Measurements from ENCODE around the gene ZCCHC4.
"Not testable (repeated sequence)": the region's sequence is repeated elsewhere in the genome, so short reads cannot be mapped to it uniquely, and the experiment has no call there.

ZCCHC4 gene

DNA sequence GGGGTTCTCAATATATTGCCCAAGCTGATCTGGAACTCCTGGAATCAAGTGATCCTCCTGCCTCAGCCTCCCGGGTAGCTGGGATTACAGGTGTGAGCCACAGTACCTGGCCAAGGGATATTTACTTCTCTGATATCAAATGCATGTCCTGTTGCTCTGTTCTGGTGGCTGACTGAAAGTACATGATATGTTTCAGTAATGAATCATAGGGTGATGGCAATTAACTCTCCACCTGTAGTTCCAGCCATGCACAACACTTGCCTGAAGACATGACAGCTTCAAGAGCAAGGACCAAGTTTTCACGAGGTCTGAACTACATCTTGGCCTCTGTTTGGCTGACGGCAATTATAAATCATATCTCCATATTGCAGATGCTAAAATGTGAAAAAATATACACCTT, 9.1 kb downstream of the ZCCHC4 start:
- DNase-seq: peak; percentile 28

DNA sequence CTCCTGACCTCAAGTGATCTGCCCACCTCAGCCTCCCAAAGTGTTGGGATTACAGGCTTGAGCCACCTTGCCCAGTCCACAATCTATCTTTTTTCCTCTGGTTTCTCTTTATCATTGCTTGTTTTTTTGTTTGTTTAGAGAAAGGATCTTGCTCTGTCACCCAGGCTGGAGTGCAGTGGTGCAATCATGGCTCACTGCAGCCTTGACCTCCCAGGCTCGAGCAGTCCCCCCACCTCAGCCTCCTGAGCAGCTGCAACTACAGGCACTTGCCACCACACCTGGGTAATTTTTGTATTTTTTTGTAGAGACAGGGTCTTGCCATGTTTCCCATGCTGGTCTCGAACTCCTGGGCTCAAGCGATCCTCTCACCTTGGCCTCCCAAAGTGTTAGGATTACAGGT, 15.9 kb downstream of the ZCCHC4 start:
- DNase-seq: not testable (repeated sequence)

DNA sequence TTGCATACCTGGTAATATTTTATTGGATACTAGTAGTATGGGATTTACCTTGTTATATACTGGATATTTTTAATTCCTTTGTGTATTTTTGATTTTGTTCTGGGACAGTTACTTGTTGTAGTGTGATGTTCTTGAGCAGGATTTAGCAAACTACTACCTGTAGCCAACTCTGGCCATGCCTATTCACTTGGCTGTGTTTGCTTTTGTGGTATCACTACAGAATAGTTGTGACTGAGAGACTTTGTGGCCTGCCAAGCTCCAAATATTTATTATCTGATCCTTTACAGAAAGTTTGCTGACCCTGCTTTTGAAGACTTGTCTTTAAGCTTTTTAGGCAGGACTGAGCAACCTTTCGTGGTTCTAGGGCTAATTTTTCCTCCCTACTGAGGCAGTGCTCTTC, 17.8 kb downstream of the ZCCHC4 start:
- DNase-seq: no peak

DNA sequence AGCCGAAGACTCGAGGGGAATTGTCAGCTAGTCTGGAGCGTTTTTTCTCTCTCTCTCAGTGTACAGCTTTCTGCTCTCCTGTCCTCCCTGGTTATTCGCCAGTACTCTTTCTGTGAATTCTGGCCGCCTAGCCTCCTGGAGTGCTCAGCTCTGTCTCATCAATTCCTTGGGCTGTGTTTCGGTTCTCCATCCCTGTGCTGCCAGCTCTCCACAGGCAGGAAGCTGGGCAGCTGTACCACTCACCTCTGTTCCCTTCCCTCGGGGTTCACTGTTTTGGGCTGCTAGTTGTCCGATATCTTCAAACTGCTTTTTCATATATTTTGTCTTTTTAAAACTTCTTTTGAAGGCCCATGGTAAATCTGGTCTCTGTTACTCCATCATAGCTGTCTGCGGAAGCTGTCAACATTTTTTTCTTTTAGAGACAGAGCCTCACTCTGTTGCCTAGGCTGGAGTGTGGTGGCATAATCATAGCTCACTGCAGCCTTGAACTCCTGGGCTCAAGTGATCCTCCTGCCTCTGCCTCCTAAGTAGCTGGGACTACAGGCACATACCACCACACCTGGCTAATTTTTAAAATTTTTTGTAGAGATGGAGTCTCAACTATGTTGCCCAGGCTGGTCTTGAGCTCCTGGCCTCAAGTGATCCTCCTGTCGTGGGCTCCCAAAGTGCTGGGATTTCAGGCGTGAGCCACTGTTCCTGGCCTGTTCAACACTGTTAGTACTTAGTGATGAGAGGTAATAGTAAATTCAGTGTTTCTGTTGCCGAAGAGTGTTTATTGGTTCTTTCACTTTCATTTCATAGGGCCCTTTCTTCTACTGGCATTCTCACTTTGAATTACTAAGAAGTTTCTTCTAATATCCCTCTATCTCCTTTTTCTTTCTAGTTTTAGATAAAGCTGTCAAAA, 18.6 kb downstream of the ZCCHC4 start:
- DNase-seq: peak; percentile 35

DNA sequence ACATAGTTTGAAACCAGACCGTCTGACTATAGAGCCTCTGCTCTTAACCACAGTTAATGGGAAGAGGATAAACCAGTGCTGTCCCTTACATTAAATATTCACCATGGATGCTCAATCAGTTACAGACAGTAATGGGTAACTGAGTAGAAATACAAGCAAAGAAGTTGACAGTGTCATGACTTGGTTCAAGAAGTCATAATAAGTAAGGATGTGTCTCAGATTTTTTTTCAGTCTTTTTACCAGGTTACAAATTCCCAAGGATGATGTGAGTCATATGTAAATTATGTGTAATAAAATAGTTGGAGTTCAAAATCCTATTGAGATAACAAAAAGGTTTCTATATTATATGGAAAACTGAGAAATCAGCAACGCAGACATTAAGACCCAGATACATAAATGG, 31.1 kb downstream of the ZCCHC4 start:
- DNase-seq: no peak

DNA sequence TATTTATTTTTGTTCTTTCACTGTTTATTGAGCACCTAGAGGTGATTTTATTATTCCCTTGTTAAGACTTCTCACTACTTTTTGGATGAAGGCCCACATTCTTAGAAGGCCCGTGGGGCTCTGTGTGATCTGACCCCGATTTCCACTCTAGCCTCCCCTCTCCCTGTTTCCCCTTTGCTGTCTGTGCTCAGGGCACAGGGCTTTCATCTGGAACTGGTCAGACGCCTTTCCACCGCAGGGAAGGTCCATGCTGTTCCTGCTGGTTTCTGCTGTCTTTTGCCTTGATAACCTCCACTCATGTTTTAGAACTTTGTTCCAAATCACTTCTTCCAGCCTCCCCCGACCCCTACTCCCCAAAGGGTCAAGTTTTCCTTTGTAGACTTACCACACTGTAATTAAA, 33.2 kb downstream of the ZCCHC4 start:
- DNase-seq: no peak

DNA sequence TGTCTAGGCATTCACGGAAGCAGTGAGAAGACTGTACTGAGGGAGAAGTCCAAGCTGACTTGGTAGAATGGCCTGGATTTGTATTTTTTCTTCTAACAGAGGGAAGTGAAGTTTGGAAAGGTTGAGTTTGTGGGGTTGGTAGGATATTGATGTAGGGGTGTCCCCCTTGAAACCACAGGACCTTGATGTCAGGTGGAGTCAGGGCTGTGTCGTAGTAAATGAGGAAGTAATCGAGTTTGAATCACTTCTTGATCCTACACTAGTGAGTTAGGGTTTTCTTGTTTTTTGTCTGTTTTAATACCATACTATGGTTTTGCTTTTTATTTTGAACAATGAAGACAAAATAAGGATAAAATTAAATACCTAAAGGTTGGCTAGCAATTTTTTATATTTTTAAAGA, 34.3 kb downstream of the ZCCHC4 start:
- DNase-seq: no peak

DNA sequence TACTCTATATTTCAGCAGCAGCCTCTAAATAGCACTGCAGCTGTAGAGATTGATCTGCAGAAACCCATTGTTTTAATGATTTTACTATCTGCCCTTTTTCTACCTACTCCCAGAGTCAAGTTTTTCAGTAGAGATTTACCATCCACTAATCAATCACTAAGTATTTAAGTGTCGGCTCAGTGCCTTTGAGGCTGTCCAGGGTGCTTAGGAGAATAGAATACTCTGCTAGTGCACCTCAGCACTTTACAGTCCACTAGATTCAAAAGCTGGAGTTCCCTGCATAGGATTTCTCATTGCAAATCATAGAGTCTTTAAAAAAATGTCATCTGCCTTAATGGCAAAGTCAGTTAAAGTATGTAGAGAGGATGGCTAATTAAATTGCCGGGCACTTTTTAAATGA, 34.9 kb downstream of the ZCCHC4 start:
- DNase-seq: no peak

DNA sequence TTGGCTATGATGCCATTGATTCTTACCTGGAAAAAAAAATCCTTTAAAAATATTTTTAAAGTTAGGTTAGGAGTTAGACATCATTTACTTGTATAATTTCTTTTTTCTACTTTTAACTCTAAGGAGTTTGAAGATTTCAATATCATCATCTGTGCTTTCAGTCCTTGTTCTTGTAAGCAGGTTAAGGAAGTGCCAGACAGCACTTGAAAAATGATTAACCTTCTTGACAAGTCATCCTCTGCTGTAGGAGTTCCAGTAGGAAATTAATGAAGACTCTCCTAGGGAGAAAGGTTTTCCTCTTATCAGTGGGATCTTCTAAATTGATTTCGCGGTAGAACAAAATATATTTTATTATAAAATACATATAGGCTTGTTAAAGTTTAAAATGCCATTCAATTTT, 35.4 kb downstream of the ZCCHC4 start:
- no peak for DNase-seq

DNA sequence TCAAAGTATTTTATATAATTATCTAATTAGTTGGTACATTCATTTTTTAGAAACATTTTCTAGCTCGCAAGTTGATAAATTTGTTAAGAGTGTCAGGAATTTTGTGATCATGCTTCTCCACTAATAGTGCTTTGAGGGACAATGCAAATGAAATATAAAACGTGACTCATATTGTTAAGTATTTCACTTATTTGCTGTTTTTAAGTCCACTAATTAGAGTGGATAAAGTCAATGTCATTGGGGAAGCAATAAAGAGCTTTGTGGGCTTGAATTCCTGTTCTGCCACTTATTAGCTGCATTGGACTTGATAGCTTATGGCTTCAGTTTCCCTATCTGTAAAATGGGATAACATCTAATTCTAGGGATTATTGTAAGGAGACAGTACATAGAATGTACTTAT, 38.0 kb downstream of the ZCCHC4 start:
- DNase-seq: no peak

DNA sequence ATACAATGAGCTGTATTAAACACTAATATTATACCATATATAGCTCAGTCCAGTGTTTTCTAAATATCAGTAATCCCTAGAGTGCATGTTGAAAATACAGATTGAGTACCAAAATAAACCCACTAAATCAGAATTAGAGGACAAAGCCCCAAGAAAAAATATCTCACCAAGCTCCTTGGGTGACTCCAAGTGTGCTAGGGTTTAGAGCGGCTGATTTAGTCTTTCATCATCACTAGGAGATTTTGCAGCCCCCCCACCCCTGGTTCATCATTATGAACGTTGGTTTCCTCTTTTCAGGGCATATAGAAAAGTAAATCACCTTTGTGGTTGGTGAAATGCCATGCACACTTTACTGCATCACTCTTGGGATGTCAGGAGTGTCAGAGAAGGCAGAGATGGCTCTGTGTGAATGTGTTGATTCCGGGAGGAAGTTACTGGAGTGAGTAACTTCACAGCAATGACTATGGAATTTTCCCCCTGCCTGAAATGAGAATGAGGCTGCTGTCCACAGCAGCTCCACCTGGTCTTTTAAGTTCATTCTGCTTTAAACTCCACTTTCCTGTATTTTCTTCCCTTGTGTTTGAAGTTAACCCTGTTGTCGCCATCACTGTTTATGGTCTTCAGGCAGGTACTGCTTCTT, 39.3 kb downstream of the ZCCHC4 start:
- DNase-seq: no peak

DNA sequence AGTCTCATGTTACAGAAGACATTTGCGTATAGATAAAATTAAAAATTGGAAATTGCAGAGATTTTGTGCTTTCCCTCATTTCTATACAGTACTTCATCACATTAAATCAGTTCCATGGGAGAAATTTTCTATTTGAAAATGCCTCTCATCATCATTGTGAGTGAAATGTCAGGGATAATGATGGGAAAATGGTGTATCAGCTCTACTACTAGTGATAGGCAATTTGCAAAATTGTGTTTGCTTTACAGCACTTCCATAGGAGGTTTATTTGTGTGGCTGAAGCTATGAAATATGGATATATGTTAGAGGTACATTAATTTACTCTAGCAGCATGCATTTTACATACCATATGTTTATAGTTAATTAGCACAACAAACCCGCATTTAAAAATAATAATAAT, 43.5 kb downstream of the ZCCHC4 start:
- DNase-seq: no peak

DNA sequence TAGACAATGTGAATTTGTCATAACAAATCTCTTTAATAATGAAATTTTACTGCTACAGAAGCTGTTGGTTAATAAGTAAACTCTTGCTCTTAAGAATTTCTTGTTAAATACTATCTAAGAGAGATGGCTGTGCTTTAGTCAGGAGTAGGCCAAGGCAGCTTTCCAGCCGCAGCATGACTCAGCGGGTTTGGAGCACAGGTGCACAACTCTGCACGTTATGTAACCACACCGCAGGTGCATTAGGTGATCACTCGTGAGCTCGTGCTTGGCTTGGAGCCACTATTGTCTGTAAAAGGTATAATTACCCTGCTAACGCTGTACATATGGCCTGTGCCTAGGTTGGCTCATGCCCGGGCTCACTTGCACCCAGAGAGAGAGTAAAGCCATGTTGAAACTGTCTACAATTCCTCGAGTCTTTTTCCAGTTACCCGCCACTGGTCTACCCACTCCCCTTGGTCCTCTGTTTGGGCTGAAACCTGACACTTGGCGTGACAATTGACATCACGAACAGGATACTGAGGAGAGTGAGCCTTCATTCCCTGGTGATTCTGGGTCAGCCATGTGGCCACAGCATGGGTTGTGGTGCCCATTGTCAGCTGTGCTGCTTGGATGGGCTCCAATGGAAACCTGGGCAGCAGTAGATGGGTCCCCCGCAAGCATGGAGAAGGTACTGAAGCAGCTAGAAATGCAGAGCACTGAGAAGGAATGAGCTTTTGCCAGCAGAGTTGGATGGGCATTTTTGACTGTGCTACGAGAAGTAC, 46.1 kb downstream of the ZCCHC4 start:
- DNase-seq: no peak

DNA sequence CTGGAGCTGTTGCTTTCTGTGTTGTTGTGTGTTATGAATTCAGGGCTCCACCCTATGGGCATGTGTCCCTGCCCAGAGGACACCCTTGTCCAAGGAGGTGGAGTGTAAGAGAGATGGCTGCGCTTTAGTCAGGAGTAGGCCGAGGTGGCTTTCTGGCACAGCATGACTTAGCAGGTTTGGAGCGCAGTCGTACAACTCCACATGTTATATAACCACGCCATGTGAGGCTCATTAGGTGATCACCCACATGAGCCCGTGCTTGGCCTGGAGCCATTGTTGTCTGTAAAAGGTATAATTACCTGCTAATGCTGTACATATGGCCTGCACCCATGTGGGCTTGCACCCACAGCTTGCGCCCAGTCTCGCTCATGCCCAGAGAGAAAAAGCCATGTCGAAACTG, 48.7 kb downstream of the ZCCHC4 start:
- DNase-seq: no peak

DNA sequence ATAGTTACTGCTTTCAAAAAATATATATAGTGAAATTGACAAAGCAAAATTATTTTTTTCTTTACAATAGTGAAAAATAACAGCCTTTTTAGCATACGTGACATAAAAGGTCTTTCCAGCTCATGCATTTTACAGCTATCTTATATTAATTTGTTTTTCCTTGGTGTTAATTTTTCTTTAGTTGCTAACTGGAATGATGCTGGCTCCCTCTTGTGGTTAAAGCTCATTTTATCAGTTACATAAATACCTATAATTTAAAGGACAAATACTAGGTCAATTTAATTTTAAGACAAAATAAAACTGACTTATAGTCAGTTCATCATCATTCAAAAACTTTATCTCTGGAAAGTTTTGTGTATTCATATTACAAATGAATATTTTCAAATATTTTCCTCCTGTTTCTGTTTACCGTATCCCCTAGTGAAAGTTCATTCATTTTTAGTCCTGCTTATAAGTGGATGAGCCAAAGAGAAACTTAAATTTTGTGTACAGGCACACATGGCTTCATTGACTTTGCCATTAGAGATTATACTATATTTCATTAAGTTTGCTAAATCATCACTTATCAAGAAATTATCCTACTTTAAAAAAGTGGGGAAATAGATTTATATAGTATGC, 54.5 kb downstream of the ZCCHC4 start:
- DNase-seq: peak; percentile 44

DNA sequence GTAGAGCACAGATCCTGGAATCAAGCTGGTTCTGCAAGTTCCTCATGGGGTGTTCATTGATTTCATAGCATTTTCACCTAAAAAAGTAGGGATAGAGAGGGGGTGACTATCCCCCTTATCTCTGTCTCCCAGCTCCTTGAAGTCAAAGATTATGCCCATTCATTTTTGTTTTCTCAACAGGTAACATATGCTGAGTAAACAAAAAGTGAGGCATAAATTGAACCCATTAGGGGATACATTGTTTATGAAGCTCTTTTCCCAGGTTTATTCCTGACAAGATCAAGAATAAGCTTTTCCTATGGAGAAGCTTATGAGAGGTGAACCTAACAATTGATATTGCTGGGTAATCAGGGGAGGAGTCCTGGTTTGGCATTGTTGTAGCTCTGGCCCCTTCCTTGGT, 55.3 kb downstream of the ZCCHC4 start:
- no peak for DNase-seq

DNA sequence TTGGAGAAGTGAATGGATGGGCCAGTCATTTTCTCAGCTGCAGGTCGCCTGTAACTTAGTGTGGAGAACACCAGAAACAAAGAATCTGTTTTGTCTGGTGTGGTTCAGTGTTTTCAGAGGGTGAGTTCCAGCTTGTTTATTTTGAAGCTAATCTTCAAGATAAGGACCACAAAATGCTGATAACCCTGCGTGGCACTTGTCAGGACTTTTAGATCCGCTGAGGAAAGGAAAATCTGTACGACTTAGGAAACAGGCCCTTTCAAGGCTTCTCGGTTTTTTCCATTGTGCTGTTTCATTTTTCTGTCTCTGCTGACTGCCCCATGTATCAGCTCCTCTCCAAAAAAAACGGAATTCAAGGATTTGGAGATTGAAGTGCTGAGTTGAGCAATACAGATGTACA, 55.7 kb downstream of the ZCCHC4 start:
- DNase-seq: no peak

DNA sequence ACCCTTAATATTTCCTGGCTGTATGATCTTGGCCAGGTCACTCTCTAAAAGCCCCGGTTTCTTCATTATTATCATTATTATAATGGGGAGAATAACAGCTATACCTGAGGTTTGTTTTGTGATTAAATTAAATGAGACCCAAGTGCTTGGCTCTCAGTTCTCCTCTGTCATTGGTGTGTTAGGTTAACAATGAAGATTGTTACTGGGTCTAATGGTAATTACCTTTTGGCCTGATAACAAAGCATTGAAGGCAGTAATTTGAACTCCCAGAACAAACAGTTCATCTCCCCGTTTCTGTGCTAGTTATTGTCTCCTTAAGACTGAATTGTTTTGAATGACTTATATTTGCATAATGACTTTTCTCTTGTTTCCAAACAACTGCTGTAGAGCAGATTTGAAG, 57.7 kb downstream of the ZCCHC4 start:
- DNase-seq: no peak

DNA sequence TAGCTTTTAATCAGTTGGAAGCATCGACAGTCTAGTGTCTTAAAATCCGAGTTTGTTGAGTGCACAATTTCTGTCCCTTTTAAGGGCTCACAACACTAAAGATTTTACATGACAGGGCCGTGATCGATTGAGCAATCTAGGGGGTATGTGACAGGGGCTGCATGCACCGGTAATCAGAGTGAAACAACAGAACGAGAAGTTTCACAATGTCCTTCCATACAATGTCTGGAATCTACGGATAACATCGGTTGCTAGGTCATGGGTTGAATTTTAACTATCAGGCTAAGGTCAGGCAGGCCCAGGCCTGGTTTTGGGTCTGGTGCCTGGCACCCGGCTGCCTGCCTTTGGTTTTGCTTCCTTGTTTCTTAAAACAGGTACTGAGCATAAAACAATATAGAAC, 60.0 kb downstream of the ZCCHC4 start:
- not testable (repeated sequence) for DNase-seq

DNA sequence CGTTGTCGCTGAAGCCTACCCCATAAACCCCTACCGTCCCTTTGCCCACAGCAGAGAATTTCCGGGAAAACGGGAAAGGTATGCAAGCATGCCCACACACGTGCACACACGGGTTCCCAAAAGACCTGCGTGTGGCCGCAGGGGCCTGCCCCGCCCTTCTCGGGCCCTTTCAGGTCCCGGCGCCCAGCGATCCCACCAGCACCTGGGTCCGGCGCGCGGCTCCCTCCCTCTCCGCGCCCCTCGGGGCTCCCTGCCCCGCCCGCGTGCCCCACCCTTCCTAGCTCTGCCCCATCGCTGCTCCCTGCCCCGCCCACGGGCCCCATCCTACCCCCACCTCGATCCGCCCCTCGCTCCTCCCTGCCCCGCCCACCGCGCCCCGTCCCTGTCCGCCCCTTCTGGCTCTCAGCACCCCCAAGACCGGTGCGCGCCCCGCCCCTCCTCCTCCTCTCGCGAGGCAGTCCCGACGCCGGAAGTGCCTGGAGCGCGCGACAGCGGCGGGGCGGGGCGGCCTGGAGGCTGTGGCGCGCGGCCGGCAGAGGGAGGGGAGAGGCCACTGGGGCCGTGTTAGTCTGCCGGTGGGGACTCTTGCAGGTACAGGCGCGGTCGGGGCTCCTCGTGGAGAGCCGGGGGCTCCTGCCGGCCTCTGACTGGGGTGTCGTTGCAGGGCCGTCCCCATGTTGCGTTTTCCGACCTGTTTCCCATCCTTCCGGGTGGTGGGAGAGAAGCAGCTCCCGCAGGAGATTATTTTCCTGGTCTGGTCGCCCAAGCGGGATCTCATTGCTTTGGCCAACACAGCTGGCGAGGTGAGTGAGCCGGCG, 64.4 kb downstream of the ZCCHC4 start, which contains the start of gene ANAPC4:
Gene ANAPC4, plus strand, starts transcription at position 510 of the 818 bp plus-strand sequence. Its CDS starts 165 bp downstream, at position 675.
- DNase-seq: peak; percentile 99

DNA sequence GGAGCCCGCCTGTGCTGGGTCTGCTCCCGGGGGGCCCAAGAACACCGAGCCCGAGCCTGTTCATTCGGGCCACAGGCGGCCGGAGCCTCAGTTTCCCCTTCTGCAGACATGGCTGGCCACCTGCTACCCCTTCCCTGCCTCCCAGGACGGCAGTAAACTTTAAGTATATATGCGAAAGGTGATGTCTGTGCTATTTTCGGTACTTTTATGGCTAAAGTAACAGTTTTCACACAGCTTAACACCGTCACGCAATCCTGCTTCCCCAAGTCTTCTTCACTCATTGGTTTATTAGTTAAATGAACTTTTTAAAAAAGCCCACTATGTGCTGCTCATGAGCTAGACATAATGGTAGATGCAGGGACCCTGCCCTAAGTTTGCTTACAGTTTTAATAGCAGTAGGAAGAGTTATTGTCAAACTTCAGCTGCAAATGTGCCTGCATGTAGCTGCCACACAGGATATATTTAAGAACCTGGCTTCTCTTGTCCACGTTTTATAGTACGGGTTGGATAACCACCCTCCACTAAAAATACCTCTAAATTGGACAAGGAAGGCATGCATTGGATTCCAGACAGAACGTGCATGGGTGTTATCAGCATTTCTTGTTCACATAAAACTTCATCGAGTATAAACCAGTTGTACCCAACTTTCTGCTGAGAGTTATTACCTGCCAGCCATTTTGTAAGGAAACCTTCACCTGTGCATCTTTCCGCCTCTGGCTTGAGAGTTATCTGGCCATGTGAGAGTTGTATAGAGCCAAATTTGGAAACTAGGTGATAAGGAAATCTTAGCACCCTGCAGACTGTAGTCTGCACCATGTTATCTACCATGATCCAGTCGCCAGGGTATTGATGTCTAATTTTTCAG, 65.2 kb downstream of the ZCCHC4 start:
- no peak for DNase-seq
